ENCODE data around the gene CBFA2T2.
"Not testable (repeated sequence)": the region's sequence is repeated elsewhere in the genome, so short reads cannot be mapped to it uniquely, and the experiment has no call there.

CBFA2T2 gene
- total RNA-seq: 15.5 to 97.0 (median 45.0) reads per million in 9 experiments

DNA sequence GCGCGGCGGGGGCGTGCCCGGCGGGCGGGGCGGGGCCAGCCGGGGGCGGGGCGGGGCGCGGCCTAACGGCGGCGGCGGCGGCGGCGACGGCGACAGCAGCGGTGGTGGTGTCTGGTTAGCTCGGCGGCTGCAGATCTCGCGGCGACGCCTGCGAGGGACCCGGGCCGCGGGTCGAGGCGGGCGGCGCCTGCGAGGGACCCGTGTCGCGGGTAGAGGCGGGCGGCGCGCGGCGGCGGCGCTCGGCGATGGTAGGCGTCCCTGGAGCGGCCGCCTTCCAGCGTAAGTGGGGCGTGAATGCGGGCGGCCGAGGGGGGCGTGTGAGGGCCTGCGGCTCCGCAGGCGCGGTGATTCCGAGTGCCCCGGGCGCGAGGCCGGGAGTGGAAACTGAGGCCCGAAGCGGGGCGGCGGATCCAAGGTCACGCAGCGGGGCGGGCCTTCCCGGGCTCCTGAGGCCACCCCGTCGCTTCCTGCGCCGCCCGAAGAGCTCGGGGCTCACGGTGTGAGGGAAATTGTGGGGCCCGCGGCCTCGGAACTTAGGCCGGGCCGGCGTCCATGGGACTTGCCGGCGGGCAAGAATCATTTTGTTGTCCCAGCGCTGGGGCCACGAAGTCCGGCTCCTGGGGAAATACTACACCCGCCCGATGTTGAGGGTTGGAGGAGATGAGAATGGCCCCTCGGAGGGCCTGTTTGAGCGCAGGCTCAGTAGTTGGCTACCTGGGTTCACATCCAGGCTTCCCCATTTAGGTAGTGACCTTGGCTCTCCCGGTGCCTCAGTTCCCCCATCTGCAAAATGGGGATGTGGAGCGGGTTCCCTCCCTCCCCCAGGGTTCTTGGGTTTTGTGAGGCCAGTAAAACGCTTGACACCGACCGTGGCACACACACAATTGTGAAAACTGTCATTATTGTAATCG, at the start of gene CBFA2T2:
CBFA2T2 (plus strand) TSS at position 74 of the 911 bp plus-strand sequence; CDS start at position 246, 172 bp downstream.
- ATAC-seq (replicated peaks): no peak
- Mint-ChIP-seq H3K4me1 (ENCODE audit: low read depth in 2 of 2) (peaks cover 7 to 8% of the 10 kb centered on the region in 2 donors), H3K9me3 (no peaks in the 10 kb centered on the region), H3K27ac (peak within 1 kb of the TSS; percentile 89 to 91), H3K36me3 (ENCODE audit: insufficient read depth) (peaks cover 12% of the 10 kb centered on the region), H3K4me3 (peak within 1 kb of the TSS; percentile 80 to 86), H3K27me3 (no peaks in the 10 kb centered on the region)
- no peak for DNase-seq

DNA sequence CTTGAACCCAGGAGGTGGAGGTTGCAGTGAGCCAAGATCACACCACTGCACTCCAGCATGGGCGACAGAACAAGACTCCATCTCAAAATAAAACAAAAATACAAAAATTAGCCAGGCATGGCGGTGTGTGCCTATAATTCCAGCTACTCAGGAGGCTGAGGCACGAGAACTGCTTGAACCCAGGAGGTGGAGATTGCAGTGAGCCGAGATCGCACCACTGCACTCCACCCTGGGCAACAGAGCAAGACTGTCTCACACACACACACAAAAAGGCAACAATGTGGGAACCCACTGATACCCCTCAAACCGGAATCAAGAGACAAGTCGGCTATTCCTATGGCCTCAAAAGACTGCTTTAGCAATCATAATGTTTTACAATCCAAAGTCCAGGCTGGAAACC, 49.3 kb upstream of the CBFA2T2 start:
- DNase-seq; ATAC-seq (replicated peaks); H3K27ac Mint-ChIP-seq; H3K9me3 Mint-ChIP-seq; H3K27me3 Mint-ChIP-seq; H3K4me3 Mint-ChIP-seq: not testable (repeated sequence)
- peaks cover 6 to 17% of the 10 kb centered on the region in 2 donors for H3K4me1 Mint-ChIP-seq (ENCODE audit: low read depth in 2 of 2)
- H3K36me3 Mint-ChIP-seq (ENCODE audit: insufficient read depth): peaks cover 14% of the 10 kb centered on the region

DNA sequence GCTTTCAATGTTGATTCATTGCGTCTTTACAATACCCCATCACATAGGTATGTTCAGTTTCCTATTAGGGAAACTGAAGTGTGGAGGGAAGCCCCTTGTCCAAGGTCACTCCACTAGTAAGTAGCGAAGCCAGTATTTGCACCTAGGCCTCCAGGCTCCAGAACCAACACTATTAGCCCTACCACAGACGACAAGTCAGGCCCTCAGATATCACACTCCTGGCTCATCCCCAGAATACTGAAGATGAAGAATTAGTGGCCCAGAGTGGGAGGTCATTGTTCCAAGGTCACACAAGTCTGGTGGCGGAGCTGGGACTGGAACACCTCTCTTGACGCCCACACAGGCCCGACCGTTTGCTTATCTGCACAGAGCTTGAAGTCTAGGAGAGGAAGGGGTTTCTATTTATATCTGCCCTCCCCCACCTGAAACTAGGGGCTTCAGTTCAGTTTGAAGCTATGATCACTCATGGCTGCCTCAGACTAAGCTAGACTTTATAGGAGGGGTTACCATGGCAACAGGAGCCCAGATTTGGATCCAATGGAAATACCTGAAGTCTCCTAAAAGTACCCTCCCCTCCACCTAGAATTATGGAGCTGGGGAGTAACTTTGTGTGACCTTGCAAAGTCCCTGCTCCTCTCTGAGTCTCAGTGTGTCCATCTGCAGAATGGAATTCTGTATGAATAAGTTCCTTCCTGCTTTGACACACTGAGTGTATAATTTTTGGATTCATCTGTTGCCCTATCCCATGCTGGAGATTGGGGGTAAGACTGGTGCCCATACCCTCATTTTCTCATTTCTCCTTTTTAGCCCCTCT, 48.5 kb upstream of the CBFA2T2 start:
- ATAC-seq (replicated peaks) (no peak), DNase-seq (no peak)
- H3K27ac Mint-ChIP-seq: no peak overlapping the region
- peaks cover 14% of the 10 kb centered on the region for H3K36me3 Mint-ChIP-seq (ENCODE audit: insufficient read depth)
- peaks cover 6 to 17% of the 10 kb centered on the region in 2 donors for H3K4me1 Mint-ChIP-seq (ENCODE audit: low read depth in 2 of 2)
- no peaks in the 10 kb centered on the region for H3K27me3 Mint-ChIP-seq
- H3K9me3 Mint-ChIP-seq: no peaks in the 10 kb centered on the region
- H3K4me3 Mint-ChIP-seq: no peak overlapping the region

DNA sequence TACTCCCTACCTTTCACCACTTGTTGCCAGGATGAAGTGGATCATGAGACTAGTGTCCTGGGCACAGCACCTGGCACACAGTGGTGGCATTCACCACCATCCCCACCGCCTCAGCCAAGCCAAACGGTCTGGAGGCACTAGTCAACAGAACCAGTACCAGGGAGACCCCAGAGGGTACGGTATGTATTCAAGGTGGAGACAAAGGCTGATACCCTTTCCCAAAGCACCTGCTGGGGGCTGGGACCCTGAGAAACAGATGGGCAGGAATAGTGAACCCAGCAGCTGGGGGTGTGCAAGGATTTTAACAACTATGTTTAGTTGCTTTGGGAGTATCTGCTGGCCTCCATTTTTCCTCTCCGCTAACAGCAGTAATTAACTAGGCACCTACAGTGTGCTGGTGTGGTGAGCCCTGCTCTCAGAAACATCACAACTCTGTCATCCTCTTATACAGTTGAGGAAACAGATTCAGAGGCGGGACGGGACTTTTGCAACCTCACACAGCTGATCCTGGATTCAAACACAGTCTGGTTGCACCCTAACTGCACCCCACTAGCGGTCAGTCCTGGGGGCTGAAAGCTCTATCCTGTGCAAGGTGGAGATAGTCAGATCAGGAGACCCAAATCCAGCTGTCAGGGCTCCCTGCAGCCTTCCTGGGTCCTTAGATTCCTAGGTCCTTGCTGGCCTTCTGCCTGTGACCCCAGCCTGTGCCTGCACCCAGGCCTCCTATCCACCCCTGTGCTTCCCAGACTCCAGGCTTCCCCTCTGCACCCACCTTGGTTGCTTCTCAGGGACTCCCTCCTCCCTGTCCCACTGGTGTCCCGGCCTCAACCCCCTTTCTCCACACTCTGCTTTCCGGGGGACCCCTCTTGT, 47.5 kb upstream of the CBFA2T2 start:
- Mint-ChIP-seq H3K27ac (peak overlapping the region in 1 of 2 donors; percentile 79), H3K27me3 (no peaks in the 10 kb centered on the region), H3K4me1 (ENCODE audit: low read depth in 2 of 2) (peaks cover 6 to 17% of the 10 kb centered on the region in 2 donors), H3K9me3 (no peaks in the 10 kb centered on the region), H3K4me3 (peak overlapping the region; percentile 94 to 95), H3K36me3 (ENCODE audit: insufficient read depth) (peaks cover 11% of the 10 kb centered on the region)
- ATAC-seq (replicated peaks): no peak
- DNase-seq: peak in 1 of 3 experiments; percentile 5

DNA sequence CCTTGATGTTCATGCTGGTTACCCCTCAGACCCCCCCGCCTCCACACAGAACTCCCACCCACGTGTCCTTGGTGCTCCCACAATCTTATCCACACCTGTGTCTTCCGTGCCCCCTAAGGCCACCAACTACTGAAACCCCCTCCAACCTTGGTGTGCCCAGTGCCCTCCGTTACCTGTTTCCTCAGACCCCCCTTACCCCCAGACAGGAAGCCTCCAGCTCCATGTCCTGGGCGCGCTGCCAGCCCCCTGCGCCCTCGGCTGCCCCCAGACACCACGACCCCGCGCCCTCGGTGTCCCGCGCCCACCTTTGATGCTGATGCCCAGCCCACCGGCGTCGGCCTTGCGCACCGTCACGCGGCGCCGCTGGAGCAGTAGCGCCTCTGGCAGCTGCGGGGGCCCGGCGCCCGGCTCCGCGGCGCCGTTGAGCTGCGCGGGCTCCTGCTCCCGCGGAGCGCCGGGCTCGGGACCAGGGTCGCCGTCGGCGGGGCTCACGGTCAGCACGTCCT, 46.8 kb upstream of the CBFA2T2 start:
- H3K27ac Mint-ChIP-seq: peak overlapping the region in 1 of 2 donors; percentile 79
- peak overlapping the region; percentile 94 to 95 for H3K4me3 Mint-ChIP-seq
- peaks cover 8% of the 10 kb centered on the region for H3K36me3 Mint-ChIP-seq (ENCODE audit: insufficient read depth)
- DNase-seq (peak in 1 of 3 experiments; percentile 1), ATAC-seq (replicated peaks) (peak; percentile 7)
- peaks cover 6 to 17% of the 10 kb centered on the region in 2 donors for H3K4me1 Mint-ChIP-seq (ENCODE audit: low read depth in 2 of 2)
- H3K9me3 Mint-ChIP-seq: no peaks in the 10 kb centered on the region
- no peaks in the 10 kb centered on the region for H3K27me3 Mint-ChIP-seq

DNA sequence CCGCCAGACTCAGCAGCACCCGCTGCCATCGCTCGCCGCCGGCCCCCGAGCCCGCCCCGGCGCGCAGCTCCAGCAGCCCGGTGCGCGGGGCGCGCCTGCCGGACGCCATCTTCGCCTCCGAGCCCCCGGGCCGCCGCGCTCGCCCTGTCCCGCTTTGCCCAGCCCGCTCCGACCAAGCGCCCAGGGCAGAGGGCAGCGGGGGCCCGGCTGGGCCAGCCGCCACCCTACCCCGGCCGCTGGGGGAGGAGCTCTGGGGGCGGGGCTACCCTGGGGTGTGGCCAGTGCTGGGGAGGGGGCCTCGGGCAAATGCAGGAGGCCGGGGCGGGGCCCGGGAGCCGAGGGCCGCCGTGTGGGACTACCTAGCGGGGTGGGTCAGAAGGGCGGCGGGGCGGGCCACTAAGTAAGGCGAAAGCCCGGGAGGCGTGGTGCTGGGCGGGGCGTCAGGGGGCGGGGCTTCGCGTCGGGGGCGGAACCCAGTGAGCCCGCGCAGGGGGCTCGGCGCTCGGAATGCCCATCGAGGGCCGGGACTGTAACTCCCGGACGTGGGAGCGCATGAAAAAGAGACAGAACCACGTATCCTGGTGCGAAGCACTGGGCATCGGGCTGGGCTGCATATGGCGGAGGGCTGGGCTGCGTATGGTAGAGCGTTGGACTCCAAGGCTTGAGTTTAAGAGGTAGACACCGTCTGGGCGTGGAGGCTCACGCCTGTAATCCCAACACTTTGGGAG, 46.2 kb upstream of the CBFA2T2 start, which contains the start of gene SNTA1:
SNTA1 (minus strand) TSS at position 252 of the 728 bp plus-strand sequence; CDS start at position 109, 143 bp downstream.
- Mint-ChIP-seq H3K36me3 (ENCODE audit: insufficient read depth) (peaks cover 8% of the 10 kb centered on the region), H3K4me3 (peak within 1 kb of the TSS; percentile 94 to 95), H3K27ac (peak within 1 kb of the TSS; percentile 90 to 92), H3K27me3 (no peaks in the 10 kb centered on the region), H3K4me1 (ENCODE audit: low read depth in 2 of 2) (peaks cover 6 to 17% of the 10 kb centered on the region in 2 donors), H3K9me3 (no peaks in the 10 kb centered on the region)
- ATAC-seq (replicated peaks) (peak; percentile 75), DNase-seq (peak; percentile 65 to 79 (median 74))

DNA sequence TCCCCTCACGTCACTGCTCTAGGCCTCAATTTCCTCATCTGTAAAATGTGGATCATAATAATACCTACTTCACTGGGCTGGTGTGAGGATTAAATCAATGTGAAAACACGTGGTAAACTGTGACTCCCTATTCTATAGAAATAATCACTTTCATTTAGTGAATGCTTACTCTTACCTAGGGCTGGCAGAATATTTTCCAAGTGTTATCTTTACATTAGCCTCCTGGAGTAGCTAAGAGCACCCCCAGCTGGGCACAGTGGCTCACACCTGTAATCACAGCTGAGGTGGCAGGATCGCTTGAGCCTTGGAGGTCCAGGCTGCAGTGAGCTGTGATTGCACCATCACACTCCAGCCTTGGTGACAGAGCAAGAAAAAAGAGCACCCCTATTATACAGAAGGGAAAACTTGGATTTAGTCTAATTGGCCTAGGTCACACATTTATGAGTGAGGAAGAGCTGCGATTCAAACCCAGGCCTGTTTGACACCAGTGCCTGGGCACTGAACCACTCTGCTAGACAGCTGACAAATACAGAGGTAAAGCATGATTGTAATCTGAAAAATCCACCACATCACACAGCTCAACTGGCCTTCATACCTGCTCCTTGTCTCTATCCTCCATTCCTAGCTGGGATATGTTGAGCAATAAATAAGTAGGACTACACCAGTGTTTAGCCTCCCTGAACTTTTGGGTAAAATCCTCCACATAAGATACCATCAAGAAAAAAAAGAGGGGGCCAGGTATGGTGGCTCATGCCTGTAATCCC, 44.9 kb upstream of the CBFA2T2 start:
- H3K4me3 Mint-ChIP-seq: peak overlapping the region; percentile 94 to 95
- peaks cover 6 to 17% of the 10 kb centered on the region in 2 donors for H3K4me1 Mint-ChIP-seq (ENCODE audit: low read depth in 2 of 2)
- H3K9me3 Mint-ChIP-seq: no peaks in the 10 kb centered on the region
- DNase-seq (peak in 2 of 3 experiments; percentile 6 to 16), ATAC-seq (replicated peaks) (peak; percentile 16)
- H3K27me3 Mint-ChIP-seq: no peaks in the 10 kb centered on the region
- H3K36me3 Mint-ChIP-seq (ENCODE audit: insufficient read depth): peaks cover 8% of the 10 kb centered on the region
- peak overlapping the region; percentile 90 to 92 for H3K27ac Mint-ChIP-seq

DNA sequence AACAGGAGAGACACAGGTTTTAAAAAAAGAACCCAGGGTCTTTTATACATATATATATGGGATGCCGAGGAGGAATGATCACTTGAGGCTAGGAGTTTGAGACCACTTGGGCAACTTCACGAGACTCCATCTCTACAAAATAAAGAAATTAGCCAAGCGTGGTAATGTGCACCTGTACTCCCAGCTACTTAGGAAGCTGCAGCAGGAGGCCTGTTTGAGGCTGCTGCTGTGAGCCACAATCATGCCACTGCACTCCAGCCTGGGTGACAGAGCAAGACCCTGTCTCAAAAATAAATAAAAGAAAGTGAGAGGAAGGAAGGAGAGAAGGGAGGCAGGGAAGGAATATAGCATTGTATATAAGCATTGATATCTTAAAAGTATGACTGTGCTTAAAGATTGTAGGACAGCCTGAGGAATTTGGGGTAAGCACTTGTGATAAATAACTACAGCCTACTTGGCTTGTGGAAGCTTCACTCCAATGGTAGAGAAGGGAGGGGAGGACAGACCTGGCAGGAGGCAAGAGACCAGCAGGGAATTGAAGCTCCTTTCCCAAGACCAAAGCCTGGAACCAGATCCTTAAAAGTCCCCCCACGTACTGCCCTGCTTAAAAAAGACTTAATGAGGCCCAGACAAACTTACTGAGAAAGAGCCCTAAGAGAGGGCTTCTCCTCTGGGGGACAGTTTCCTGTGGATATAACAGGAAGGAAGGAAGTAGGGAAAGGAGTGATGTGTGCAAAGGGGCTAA, 43.8 kb upstream of the CBFA2T2 start:
- no peak overlapping the region for H3K27ac Mint-ChIP-seq

DNA sequence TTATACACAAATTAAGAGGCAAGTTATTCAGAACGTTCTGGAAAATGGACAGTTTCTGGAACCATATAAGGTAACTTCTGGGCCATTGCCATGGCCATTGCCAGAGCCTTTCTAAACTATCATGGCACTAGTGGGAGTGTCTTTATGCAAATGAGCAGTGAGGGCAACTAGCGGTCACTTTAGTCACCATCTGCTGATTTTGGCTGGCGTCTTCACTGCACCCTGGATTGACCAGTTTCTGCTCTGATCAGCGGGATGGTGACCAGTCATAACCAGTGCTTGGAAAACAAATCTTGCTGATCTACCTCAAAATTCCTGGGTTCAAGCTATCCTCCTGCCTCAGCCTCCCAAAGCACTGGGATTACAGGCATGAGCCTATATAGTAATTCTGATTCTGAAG, 39.0 kb upstream of the CBFA2T2 start:
- Mint-ChIP-seq H3K4me3 (no peak overlapping the region), H3K9me3 (no peaks in the 10 kb centered on the region), H3K36me3 (ENCODE audit: insufficient read depth) (no peaks in the 10 kb centered on the region), H3K27ac (no peak overlapping the region), H3K4me1 (ENCODE audit: low read depth in 2 of 2) (no peaks in the 10 kb centered on the region), H3K27me3 (no peaks in the 10 kb centered on the region)
- ATAC-seq (replicated peaks) (no peak), DNase-seq (no peak)

More for the DNA sequence above, 43.8 kb upstream of the CBFA2T2 start:
- Mint-ChIP-seq H3K4me1 (ENCODE audit: low read depth in 2 of 2) (peaks cover 6 to 17% of the 10 kb centered on the region in 2 donors), H3K27me3 (no peaks in the 10 kb centered on the region), H3K9me3 (no peaks in the 10 kb centered on the region), H3K4me3 (no peak overlapping the region), H3K36me3 (ENCODE audit: insufficient read depth) (peaks cover 8% of the 10 kb centered on the region)
- ATAC-seq (replicated peaks) (no peak), DNase-seq (no peak)

DNA sequence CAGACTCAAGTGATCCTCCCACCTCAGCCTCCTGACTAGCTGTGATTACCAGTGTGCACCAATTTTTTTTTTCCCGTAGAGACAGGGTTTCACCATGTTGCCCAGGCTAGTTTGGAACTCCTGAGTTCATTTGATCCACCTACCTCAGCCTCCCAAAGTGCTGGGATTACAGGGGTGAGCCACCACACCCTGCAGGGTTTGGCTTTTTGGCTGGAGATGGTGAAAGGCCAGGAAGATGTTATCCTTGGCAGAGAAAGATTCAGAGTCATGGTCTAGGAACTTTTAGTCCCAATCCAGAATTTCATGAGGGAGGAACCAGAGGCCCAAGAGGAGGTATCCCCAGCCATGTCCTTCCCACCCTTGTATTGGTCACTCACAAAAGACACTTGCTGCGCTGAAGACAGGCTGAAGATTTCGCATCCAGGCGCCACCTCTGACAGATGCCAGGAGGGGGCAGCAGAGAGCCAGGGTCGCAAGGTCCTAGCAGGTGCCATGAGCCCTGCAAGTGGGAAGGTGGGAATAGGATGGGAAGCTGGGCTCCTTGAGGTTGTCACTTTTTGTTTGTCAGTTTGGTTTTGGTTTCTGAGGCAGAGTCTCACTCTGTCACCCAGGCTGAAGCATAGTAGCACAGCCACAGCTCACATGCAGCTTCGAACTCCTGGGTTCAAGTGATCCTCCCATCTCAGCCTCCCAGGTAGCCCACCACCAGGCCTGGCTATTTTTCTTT, 32.8 kb upstream of the CBFA2T2 start:
- not testable (repeated sequence) for H3K9me3 Mint-ChIP-seq; H3K4me1 Mint-ChIP-seq (ENCODE audit: low read depth in 2 of 2); H3K27me3 Mint-ChIP-seq; H3K36me3 Mint-ChIP-seq (ENCODE audit: insufficient read depth); H3K27ac Mint-ChIP-seq; H3K4me3 Mint-ChIP-seq
- DNase-seq: peak; percentile 80 to 81 (median 81)
- peak; percentile 92 for ATAC-seq (replicated peaks)
